B cell (primary cell): ENCODE data around the gene SUCLG2.

Experiments used
- CTCF ChIP-seq: fragments of 200-600 bp; IDR thresholded peaks from one replicate; pipeline ENCODE4 v1.8.0; 2022; ENCODE audit warnings: antibody characterized with exemption, mild to moderate bottlenecking
- EZH2 ChIP-seq: IDR thresholded peaks from 2 replicates; pipeline ENCODE4 v1.6.1; 2012; ENCODE audit warnings: borderline replicate concordance, low read depth, mild to moderate bottlenecking, moderate library complexity, low read length; ENCODE audit not compliant: insufficient read depth, poor library complexity, severe bottlenecking

GRCh38 chr3:67489816-67490215 is 164.6 kb downstream of the SUCLG2 start:
- TF ChIP-seq CTCF, result no peak
- no peak for TF ChIP-seq EZH2
